ENCODE data around the gene PARP12. TPM values are rescaled to one million over a fixed set of nuclear protein-coding genes. Genes with fewer than 3 reads are reported as not detected.

PARP12 gene
- total and polyA plus RNA-seq, 2 of the 13 experiments (the other 11 are each of a cell fraction or from before 2014, with no cell fraction given) = 15.5 to 35.2 TPM

GRCh38 chr7:140062528-140063299 lies at the start of gene PARP12 (continued):
- TF ChIP-seq, protein P1, sequence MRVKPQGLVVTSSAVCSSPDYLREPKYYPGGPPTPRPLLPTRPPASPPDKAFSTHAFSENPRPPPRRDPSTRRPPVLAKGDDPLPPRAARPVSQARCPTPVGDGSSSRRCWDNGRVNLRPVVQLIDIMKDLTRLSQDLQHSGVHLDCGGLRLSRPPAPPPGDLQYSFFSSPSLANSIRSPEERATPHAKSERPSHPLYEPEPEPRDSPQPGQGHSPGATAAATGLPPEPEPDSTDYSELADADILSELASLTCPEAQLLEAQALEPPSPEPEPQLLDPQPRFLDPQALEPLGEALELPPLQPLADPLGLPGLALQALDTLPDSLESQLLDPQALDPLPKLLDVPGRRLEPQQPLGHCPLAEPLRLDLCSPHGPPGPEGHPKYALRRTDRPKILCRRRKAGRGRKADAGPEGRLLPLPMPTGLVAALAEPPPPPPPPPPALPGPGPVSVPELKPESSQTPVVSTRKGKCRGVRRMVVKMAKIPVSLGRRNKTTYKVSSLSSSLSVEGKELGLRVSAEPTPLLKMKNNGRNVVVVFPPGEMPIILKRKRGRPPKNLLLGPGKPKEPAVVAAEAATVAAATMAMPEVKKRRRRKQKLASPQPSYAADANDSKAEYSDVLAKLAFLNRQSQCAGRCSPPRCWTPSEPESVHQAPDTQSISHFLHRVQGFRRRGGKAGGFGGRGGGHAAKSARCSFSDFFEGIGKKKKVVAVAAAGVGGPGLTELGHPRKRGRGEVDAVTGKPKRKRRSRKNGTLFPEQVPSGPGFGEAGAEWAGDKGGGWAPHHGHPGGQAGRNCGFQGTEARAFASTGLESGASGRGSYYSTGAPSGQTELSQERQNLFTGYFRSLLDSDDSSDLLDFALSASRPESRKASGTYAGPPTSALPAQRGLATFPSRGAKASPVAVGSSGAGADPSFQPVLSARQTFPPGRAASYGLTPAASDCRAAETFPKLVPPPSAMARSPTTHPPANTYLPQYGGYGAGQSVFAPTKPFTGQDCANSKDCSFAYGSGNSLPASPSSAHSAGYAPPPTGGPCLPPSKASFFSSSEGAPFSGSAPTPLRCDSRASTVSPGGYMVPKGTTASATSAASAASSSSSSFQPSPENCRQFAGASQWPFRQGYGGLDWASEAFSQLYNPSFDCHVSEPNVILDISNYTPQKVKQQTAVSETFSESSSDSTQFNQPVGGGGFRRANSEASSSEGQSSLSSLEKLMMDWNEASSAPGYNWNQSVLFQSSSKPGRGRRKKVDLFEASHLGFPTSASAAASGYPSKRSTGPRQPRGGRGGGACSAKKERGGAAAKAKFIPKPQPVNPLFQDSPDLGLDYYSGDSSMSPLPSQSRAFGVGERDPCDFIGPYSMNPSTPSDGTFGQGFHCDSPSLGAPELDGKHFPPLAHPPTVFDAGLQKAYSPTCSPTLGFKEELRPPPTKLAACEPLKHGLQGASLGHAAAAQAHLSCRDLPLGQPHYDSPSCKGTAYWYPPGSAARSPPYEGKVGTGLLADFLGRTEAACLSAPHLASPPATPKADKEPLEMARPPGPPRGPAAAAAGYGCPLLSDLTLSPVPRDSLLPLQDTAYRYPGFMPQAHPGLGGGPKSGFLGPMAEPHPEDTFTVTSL (CRISPR knock-in tag; IDR thresholded peaks at IDR 0.05; ENCODE audit: borderline replicate concordance) = no peak
- TF ChIP-seq ZNF367 (CRISPR knock-in tag; IDR thresholded peaks at IDR 0.05; ENCODE audit: borderline replicate concordance) (0 out of 2 replicates have a peak, but pooled peaks have one; percentile 9), ZNF441 (CRISPR knock-in tag; IDR thresholded peaks at IDR 0.05; ENCODE audit: borderline replicate concordance) (no peak), NPAS2 (CRISPR knock-in tag; IDR thresholded peaks at IDR 0.05; ENCODE audit: borderline replicate concordance) (no peak), GPN1 (CRISPR knock-in tag; IDR thresholded peaks at IDR 0.05; ENCODE audit: borderline replicate concordance) (no peak), FOXA1 (IDR thresholded peaks at IDR 0.05) (no peak), FOXA1 (CRISPR knock-in tag; IDR thresholded peaks at IDR 0.05) (no peak), ZNF329 (CRISPR knock-in tag; IDR thresholded peaks at IDR 0.05; ENCODE audit: low read depth) (0 out of 2 replicates have a peak, but pooled peaks have one; percentile 31), RFX1 (IDR thresholded peaks at IDR 0.05) (no peak), CBX1 (IDR thresholded peaks at IDR 0.05; ENCODE audit: low read depth) (no peak), SP4 (CRISPR knock-in tag; IDR thresholded peaks at IDR 0.05) (peak; percentile 52; the same call in 1 of the 2 replicates), ZNF75D (CRISPR knock-in tag; IDR thresholded peaks at IDR 0.05; ENCODE audit: borderline replicate concordance) (no peak), ZNF766 (CRISPR knock-in tag; IDR thresholded peaks at IDR 0.05; ENCODE audit: borderline replicate concordance) (no peak; the same call in 1 of the 2 replicates), HES4 (CRISPR knock-in tag; IDR thresholded peaks at IDR 0.05; ENCODE audit: borderline replicate concordance) (peak; percentile 48; the same call in 1 of the 2 replicates), ETV5 (CRISPR knock-in tag; IDR thresholded peaks at IDR 0.05; ENCODE audit: borderline replicate concordance) (peak; percentile 46; the same call in 1 of the 2 replicates), SMARCE1 (IDR thresholded peaks at IDR 0.05; ENCODE audit: borderline replicate concordance) (no peak), ZFAT (CRISPR knock-in tag; conservative IDR thresholded peaks at IDR 0.05) (0 out of 2 replicates have a peak, but pooled peaks have one; percentile 36), ZNF556 (CRISPR knock-in tag; IDR thresholded peaks at IDR 0.05; ENCODE audit: borderline replicate concordance) (peak; percentile 39; the same call in 1 of the 2 replicates), ZNF570 (CRISPR knock-in tag; IDR thresholded peaks at IDR 0.05; ENCODE audit: borderline replicate concordance) (no peak), ZMYM3 (CRISPR knock-in tag; IDR thresholded peaks at IDR 0.05) (no peak; the same call in 1 of the 2 replicates), ZNF468 (CRISPR knock-in tag; IDR thresholded peaks at IDR 0.05) (no peak), NKX3-1 (CRISPR knock-in tag; IDR thresholded peaks at IDR 0.05) (peak; percentile 41; the same call in 1 of the 2 replicates), XRCC5 (optimal IDR thresholded peaks at IDR 0.05; ENCODE audit: low read length) (peak; percentile 35), ARNTL (CRISPR knock-in tag; IDR thresholded peaks at IDR 0.05) (no peak)
- TF ChIP-seq, protein P2, sequence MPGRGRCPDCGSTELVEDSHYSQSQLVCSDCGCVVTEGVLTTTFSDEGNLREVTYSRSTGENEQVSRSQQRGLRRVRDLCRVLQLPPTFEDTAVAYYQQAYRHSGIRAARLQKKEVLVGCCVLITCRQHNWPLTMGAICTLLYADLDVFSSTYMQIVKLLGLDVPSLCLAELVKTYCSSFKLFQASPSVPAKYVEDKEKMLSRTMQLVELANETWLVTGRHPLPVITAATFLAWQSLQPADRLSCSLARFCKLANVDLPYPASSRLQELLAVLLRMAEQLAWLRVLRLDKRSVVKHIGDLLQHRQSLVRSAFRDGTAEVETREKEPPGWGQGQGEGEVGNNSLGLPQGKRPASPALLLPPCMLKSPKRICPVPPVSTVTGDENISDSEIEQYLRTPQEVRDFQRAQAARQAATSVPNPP (CRISPR knock-in tag; IDR thresholded peaks at IDR 0.05) = no peak
